Liver (tissue), 9 donors: Measurements from ENCODE around the gene ETNK1. TPM values are rescaled to one million over a fixed set of nuclear protein-coding genes. Genes with fewer than 3 reads are reported as not detected.
A peak's percentile ranks its signal among the peaks of the same experiment; 100 is the strongest.

Experiments used
- DNase-seq: peaks from one replicate; pipeline ENCODE4 v3.0.0-alpha.2; 2017; ENCODE audit warnings: low spot score
- H3K27ac ChIP-seq, 2 donors: one replicate each; pipeline ENCODE4 v1.7.0; 2013; ENCODE audit warnings: inconsistent platforms in 2 of 2, low read length in 2 of 2, control low read depth in 1 of 2, low read depth in 1 of 2, mild to moderate bottlenecking in 1 of 2
- H3K27me3 ChIP-seq, 4 donors: one replicate each; pipeline versions ENCODE4 v1.6.1 to v1.7.0; 2013; ENCODE audit warnings: low read length in 3 of 4, inconsistent platforms in 1 of 4, mild to moderate bottlenecking in 1 of 4, moderate library complexity in 1 of 4; ENCODE audit not compliant: control insufficient read depth in 4 of 4, insufficient read depth in 4 of 4
- H3K36me3 ChIP-seq, 4 donors: one replicate each; pipeline versions ENCODE4 v1.6.1 to v1.7.0; 2013; ENCODE audit warnings: low read length in 3 of 4, mild to moderate bottlenecking in 3 of 4, low read depth in 1 of 4, moderate library complexity in 1 of 4; ENCODE audit not compliant: control insufficient read depth in 4 of 4, insufficient read depth in 3 of 4
- H3K4me1 ChIP-seq, 4 donors: one replicate each; pipeline versions ENCODE4 v1.6.1 to v1.7.0; 2013; ENCODE audit warnings: low read length in 3 of 4, mild to moderate bottlenecking in 3 of 4, moderate library complexity in 1 of 4; ENCODE audit not compliant: control insufficient read depth in 4 of 4, insufficient read depth in 4 of 4
- H3K4me3 ChIP-seq, 3 donors: one replicate each; pipeline versions ENCODE4 v1.6.1 to v1.7.0; 2013; ENCODE audit warnings: low read length in 3 of 3, control low read depth in 1 of 3, low read depth in 1 of 3, mild to moderate bottlenecking in 1 of 3
- H3K9ac ChIP-seq, 2 donors: one replicate each; pipeline ENCODE4 v1.7.0; 2013; ENCODE audit warnings: low read length in 2 of 2, mild to moderate bottlenecking in 2 of 2, moderate library complexity in 2 of 2, control low read depth in 1 of 2, low read depth in 1 of 2
- H3K9me3 ChIP-seq, 4 donors: one replicate each; pipeline versions ENCODE4 v1.6.1 to v1.7.0; 2013; ENCODE audit warnings: low read length in 3 of 4; ENCODE audit not compliant: control insufficient read depth in 4 of 4
- EGR1 ChIP-seq, 2 donors: IDR thresholded peaks; 2 replicates each; pipeline ENCODE4 v1.6.1; 2016 to 2018; ENCODE audit warnings: antibody characterized with exemption in 2 of 2, low read depth in 2 of 2
- FOXA1 ChIP-seq: IDR thresholded peaks from 2 replicates; pipeline ENCODE4 v1.6.1; 2016; ENCODE audit warnings: antibody characterized with exemption
- FOXA2 ChIP-seq: IDR thresholded peaks from 2 replicates; pipeline ENCODE4 v1.6.1; 2016; ENCODE audit warnings: antibody characterized with exemption
- GABPA ChIP-seq, 2 donors: IDR thresholded peaks in 1 of 2; conservative IDR thresholded peaks in 1 of 2; 2 replicates each; pipeline ENCODE4 v1.6.1; 2016; ENCODE audit warnings: antibody characterized with exemption in 2 of 2, mild to moderate bottlenecking in 1 of 2, moderate library complexity in 1 of 2
- HNF4A ChIP-seq, 2 donors: conservative IDR thresholded peaks; 2 replicates each; pipeline ENCODE4 v1.6.1; 2016; ENCODE audit warnings: antibody characterized with exemption in 2 of 2, mild to moderate bottlenecking in 2 of 2
- HNF4G ChIP-seq: IDR thresholded peaks from 2 replicates; pipeline ENCODE4 v1.6.1; 2016; ENCODE audit warnings: antibody characterized with exemption
- JUND ChIP-seq, 2 donors: IDR thresholded peaks; 2 replicates each; pipeline ENCODE4 v1.6.1; 2016; ENCODE audit warnings: antibody characterized with exemption in 2 of 2
- MAX ChIP-seq: IDR thresholded peaks from 2 replicates; pipeline ENCODE4 v1.6.1; 2016; ENCODE audit warnings: antibody characterized with exemption
- NR2F2 ChIP-seq: IDR thresholded peaks from 2 replicates; pipeline ENCODE4 v1.6.1; 2016; ENCODE audit warnings: antibody characterized with exemption
- RAD21 ChIP-seq, 2 donors: IDR thresholded peaks; 2 replicates each; pipeline ENCODE4 v1.6.1; 2016; ENCODE audit warnings: antibody characterized with exemption in 2 of 2, mild to moderate bottlenecking in 2 of 2
- REST ChIP-seq: IDR thresholded peaks from 2 replicates; pipeline ENCODE4 v1.6.1; 2016; ENCODE audit warnings: antibody characterized with exemption, mild to moderate bottlenecking
- RXRA ChIP-seq, 2 donors: IDR thresholded peaks; 2 replicates each; pipeline ENCODE4 v1.6.1; 2017 to 2018; ENCODE audit warnings: antibody characterized with exemption in 2 of 2, mild to moderate bottlenecking in 1 of 2
- SP1 ChIP-seq: IDR thresholded peaks from 2 replicates; pipeline ENCODE4 v1.6.1; 2018; ENCODE audit warnings: antibody characterized with exemption, mild to moderate bottlenecking
- TAF1 ChIP-seq: conservative IDR thresholded peaks from 2 replicates; pipeline ENCODE4 v1.6.1; 2016; ENCODE audit warnings: antibody characterized with exemption, mild to moderate bottlenecking
- YY1 ChIP-seq: IDR thresholded peaks from 2 replicates; pipeline ENCODE4 v1.6.1; 2016; ENCODE audit warnings: antibody characterized with exemption, mild to moderate bottlenecking
- ZBTB33 ChIP-seq: IDR thresholded peaks from 2 replicates; pipeline ENCODE4 v1.6.1; 2016; ENCODE audit warnings: antibody characterized with exemption
- WGBS: extraction: QIAGEN DNeasy Blood & Tissue Kit; methylation state at CpG from one replicate; pipeline ENCODE4 v1.1.7; 2013; 5-methylcytosine and 5-hydroxymethylcytosine counted together
- polyA plus RNA-seq, 2 donors: library from polyadenylated mRNA; stranded (reverse) in 1 of 2; unstranded in 1 of 2; fragments of 200-250 nt in 1 of 2; fragments of >200 nt in 1 of 2; fragmentation: Nextera tagmentation in 1 of 2; extraction: Ambion mirVana in 1 of 2; gene quantifications; one replicate each; pipeline versions ENCODE4 v1.2.1 to v1.2.3, GENCODE V29; 2013 to 2015
- total RNA-seq, 2 donors: library from RNA; depleted of rRNA; stranded (reverse); fragments of >200 nt; gene quantifications; one replicate each; pipeline ENCODE4 v1.2.3, GENCODE V29; 2014
- TF ChIP-seq, protein P1 (sequence below): fragments of 150-350 bp; IDR thresholded peaks from 2 replicates; pipeline ENCODE4 v1.5.1; 2017; ENCODE audit warnings: improper control_type of control experiment, low read depth, low read length; ENCODE audit not compliant: missing input control
- TF ChIP-seq, protein P2 (sequence below): IDR thresholded peaks from 2 replicates; pipeline ENCODE4 v1.6.1; 2016; ENCODE audit warnings: antibody characterized with exemption
- donor health status: healthy.
- donor health status: healthy.
- donor health status: healthy.
- donor health status: healthy.
- donor health status: healthy.

The ETNK1 gene
- total and polyA plus RNA-seq, 4 donors = 15.6 to 51.4 (median 27.0) TPM

GRCh38 chr12:22709292-22709691 lies 84.3 kb downstream of the ETNK1 start:
- no peaks in the 10 kb centered on the region for H3K9me3 ChIP-seq
- H3K4me1 ChIP-seq = no peaks in the 10 kb centered on the region
- no peak for DNase-seq
- no peak overlapping the region for H3K27ac ChIP-seq
- H3K9ac ChIP-seq = no peak overlapping the region
- WGBS = 14% methylated on average over 5 of the region's 5 CpGs
- no peaks in the 10 kb centered on the region for H3K27me3 ChIP-seq
- H3K36me3 ChIP-seq = no peaks in the 10 kb centered on the region
- TF ChIP-seq FOXA2 (no peak), RXRA (IDR thresholded peaks at IDR 0.05) (no peak), ZBTB33 (no peak), HNF4A (conservative IDR thresholded peaks at IDR 0.05) (no peak), FOXA1 (no peak), NR2F2 (no peak), RAD21 (IDR thresholded peaks at IDR 0.05) (peak; percentile 87 to 90)
- TF ChIP-seq, protein P1, sequence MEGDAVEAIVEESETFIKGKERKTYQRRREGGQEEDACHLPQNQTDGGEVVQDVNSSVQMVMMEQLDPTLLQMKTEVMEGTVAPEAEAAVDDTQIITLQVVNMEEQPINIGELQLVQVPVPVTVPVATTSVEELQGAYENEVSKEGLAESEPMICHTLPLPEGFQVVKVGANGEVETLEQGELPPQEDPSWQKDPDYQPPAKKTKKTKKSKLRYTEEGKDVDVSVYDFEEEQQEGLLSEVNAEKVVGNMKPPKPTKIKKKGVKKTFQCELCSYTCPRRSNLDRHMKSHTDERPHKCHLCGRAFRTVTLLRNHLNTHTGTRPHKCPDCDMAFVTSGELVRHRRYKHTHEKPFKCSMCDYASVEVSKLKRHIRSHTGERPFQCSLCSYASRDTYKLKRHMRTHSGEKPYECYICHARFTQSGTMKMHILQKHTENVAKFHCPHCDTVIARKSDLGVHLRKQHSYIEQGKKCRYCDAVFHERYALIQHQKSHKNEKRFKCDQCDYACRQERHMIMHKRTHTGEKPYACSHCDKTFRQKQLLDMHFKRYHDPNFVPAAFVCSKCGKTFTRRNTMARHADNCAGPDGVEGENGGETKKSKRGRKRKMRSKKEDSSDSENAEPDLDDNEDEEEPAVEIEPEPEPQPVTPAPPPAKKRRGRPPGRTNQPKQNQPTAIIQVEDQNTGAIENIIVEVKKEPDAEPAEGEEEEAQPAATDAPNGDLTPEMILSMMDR = peak; percentile 64
- H3K4me3 ChIP-seq = no peak overlapping the region

GRCh38 chr12:22712083-22712482 lies 87.1 kb downstream of the ETNK1 start:
- Histone ChIP-seq H3K36me3 (no peaks in the 10 kb centered on the region), H3K4me1 (no peaks in the 10 kb centered on the region), H3K27ac (no peak overlapping the region), H3K4me3 (no peak overlapping the region), H3K27me3 (no peaks in the 10 kb centered on the region), H3K9ac (no peak overlapping the region), H3K9me3 (no peaks in the 10 kb centered on the region)
- TF ChIP-seq FOXA2 = no peak
- no peak for TF ChIP-seq EGR1 (IDR thresholded peaks at IDR 0.05; ENCODE audit: low read depth in 2 of 2)
- TF ChIP-seq, protein P1 = no peak
- no peak for TF ChIP-seq RXRA (IDR thresholded peaks at IDR 0.05)
- TF ChIP-seq, protein P2, sequence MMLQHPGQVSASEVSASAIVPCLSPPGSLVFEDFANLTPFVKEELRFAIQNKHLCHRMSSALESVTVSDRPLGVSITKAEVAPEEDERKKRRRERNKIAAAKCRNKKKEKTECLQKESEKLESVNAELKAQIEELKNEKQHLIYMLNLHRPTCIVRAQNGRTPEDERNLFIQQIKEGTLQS = no peak
- no peak for TF ChIP-seq YY1
- no peak for TF ChIP-seq NR2F2
- TF ChIP-seq HNF4G = no peak
- TF ChIP-seq TAF1 = no peak
- TF ChIP-seq REST = no peak
- TF ChIP-seq JUND (IDR thresholded peaks at IDR 0.05) = no peak
- no peak for TF ChIP-seq RAD21 (IDR thresholded peaks at IDR 0.05)
- no peak for TF ChIP-seq MAX
- TF ChIP-seq GABPA (IDR thresholded peaks at IDR 0.05 in 1 of 2, conservative IDR thresholded peaks at IDR 0.05 in 1 of 2) = no peak
- TF ChIP-seq SP1 = no peak
- no peak for TF ChIP-seq FOXA1
- TF ChIP-seq ZBTB33 = no peak
- DNase-seq = no peak
- 91% methylated on average over 7 of the region's 7 CpGs for WGBS
